M059J (cell line): ENCODE results near the gene SLC16A6. TPM values are rescaled to one million over a fixed set of nuclear protein-coding genes. Genes with fewer than 3 reads are reported as not detected.
"Not testable (repeated sequence)": the region's sequence is repeated elsewhere in the genome, so short reads cannot be mapped to it uniquely, and the experiment has no call there.

ENCODE experiments used
- DNase-seq: peaks from one replicate; pipeline ENCODE4 v3.0.0-alpha.2; 2012; ENCODE audit warnings: low read depth
- total RNA-seq: library from RNA; depleted of rRNA; stranded (reverse); fragments of >200 nt; shearing (Covaris generic); gene quantifications from 2 replicates; pipeline ENCODE4 v1.2.3, GENCODE V29; 2014

The SLC16A6 gene
- total RNA-seq, 1 experiment from 2014 or later, result 0.20 TPM

DNA sequence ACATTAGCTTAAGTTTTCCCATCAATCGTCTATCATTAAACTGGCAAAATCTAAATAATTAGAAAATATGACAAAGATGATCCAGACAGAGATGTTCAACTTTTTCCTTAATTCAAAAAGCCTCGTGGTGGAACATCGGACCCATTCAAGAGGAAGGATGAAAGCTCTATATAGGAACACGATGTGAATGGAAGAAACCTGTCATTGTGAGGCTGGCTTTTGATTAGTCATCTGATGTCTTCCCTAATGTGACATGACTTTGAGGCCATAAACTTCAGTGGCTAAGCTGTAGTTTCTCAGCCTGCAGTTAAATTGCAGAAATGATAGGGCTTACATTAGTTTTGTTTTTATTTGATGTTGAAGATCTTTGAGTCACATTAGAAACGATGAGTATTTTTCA is 42.0 kb downstream of the SLC16A6 start:
- DNase-seq, result peak; percentile 22

DNA sequence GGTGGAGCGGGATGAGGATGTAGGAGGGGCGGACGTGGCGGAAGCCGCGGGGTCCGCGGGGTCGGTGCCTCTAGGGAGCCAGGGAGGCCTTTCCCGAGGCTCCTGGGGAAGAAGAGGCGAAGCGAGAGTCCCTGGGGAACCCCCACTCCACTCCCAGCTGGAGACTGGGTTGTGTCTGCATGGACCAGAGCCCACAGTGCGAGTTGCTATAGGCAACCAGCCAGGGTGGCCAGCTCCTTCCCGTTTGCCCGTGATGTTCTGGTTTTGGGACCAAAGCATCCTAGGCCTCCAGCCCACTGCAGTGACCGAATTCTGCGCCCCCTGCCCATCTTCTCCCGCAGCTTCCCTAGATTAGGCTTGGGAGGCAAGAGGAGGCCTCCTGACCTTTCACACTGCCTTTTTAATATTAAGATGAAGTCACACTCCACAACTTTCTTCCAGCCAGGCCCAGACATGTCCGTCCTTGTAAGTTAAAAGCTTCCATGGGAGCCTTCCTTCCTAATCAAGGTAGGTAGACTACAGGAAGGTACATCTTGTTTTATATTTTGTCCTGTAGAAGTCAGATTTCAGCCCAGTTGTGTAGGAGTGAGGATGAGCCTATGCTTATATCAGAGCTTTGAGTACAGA is 42.6 kb downstream of the SLC16A6 start:
- peak; percentile 45 for DNase-seq

DNA sequence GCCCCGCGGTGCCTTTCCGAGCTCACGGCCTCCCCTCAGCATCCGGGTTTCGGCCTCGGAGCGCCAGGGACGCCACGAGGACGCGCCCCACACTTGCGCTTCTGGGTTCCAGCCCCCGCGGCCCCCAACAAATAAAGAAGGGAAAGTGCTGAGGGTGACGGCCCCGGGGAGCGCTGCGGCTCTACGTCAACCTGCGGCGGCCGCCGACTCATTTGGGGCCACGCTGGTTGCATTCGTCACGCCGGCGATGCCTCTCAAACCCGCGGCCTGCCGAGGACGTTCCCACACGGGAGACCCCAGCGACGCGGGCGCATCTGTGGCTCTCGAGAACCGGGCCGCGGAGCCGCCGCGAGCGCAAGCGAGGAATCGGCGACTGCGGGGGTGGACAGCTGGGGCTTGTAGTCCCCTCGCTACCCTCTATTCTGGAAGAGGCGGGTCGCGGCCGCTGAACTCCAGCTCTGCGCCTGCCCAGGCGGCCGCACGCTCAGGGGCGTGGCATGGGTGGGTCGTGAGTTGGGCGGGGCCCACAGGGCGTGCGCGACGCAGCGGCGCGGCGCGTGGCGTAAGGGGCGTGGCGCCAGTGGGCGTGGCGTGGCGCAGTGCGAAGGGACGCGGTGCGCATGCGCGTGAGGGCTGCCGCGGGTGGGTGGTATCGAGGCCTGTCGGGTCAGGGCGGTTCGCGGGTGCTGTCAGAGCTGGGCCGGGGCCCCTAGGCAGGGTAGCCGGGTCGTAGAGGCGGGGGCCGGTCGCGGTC is 43.3 kb downstream of the SLC16A6 start, which contains the start of gene AMZ2:
AMZ2 (plus strand) TSS at position 599 of the 754 bp plus-strand sequence. CDS start 2,145 bp downstream, outside the sequence.
- DNase-seq, result peak; percentile 86

DNA sequence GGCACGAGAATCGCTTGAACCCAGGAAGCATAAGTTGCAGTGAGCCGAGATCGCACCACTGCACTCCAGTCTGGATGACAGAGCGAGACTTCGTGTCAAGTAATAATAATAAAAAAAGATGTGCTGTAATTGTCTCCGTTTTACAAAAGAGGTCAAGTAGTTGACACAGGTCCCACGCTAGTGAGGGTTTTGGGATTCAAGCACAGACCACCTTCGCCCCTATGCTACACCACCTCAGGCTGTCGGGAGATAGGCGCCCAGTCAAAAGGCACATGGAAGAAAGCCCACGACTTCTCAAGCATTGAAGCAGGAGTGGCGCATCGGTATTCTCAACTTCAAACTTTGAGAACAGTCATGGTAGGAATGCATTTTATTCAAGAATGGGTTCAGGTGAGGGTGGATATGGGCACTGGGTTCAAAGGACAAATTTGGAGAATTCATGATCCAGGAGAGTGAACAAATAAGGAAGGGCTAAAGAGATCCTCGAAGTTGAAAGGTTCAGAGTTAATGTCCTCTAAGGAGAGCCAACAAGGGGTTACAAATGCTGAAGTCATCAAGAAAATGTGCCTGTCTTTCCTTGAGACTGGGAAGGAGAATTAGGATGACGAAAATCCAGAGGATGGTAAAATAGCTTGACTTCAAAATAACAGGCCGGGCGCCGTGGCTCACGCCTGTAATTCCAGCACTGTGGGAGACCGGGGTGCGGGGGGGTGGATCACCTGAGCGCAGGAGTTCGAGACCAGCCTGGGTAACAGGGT is 44.5 kb downstream of the SLC16A6 start:
- no peak for DNase-seq

DNA sequence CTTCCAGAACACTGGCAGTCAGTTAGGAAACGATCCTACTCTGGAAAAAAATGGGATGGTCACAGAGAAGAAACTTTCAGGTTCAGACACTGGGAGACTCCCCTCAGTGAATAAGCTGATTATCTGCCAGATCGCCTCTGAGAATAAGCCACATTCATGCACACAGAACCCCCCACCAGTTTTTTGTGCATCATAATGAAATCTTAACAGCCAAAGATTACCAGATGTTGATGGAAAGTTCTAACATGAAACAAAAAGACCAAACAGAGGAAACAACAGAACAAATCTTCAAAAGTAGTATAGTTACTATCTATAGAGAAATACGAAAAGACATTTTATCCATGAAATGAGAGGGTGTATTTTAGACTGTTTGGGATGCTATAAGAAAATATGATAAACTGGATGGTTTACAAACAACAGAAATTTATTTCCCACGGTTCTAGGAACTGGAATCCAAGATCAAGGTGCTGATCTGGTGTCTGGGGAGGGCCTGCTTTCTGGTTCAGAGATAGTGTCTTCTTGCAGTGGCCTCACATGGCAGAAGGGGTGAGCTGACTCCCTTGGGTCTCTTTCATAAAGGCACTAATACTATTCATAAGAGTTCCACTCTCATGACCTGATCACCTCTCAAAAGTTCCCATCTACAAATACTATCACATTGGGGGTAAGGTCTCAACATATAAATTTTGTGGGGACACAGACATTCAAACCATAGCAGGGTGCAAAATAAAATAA is 51.1 kb downstream of the SLC16A6 start:
- no peak for DNase-seq

DNA sequence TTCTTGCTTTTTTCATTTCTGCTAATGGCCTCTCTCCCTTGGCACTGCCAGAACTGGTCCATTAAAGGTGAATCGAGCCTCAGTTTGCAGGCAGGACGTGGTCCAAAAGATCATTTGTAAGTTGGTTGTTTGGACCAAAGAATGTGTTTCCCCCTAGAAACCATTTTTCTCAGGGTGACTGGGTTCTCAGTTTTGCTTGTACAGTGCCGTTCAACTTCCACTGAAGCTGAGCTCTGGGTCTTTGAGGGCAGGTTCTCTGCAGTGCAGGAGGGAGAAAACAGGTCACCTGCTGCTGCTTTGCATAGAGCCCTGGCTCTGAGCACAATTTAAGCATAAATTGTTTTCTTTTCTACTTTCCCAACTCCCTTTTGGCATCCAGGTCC is 52.1 kb downstream of the SLC16A6 start:
- no peak for DNase-seq

DNA sequence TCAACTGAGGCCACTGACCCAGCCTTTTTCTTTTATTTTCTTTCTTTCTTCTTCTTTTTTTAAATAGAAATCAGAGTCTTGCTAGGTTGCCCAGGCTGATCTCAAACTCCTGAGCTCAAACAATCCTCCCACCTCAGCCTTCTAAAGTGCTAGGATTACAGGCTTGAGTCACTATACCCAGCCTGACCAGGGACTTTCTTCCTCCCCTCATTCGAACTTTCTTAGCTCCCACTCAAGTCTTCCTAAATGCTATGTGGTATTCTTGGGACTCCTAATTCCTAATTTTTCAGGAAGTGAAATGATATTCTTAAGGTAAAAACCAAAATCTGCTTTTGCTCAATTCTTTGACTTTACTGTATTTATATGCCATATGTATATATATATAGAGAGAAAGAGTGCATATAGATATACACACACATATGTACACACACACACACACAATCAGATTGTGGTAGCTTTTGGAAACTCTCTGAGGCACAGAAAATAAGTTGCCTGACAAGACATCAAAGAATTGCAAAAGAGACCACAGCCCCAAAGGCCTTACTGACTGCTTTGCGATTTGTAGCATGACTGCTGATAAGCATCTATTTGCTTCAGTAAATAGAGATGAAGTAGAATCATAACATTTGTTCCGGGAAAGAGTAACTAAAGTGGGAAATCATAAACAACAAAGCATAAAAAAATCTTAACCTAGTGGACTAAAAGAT is 52.6 kb downstream of the SLC16A6 start:
- no peak for DNase-seq

DNA sequence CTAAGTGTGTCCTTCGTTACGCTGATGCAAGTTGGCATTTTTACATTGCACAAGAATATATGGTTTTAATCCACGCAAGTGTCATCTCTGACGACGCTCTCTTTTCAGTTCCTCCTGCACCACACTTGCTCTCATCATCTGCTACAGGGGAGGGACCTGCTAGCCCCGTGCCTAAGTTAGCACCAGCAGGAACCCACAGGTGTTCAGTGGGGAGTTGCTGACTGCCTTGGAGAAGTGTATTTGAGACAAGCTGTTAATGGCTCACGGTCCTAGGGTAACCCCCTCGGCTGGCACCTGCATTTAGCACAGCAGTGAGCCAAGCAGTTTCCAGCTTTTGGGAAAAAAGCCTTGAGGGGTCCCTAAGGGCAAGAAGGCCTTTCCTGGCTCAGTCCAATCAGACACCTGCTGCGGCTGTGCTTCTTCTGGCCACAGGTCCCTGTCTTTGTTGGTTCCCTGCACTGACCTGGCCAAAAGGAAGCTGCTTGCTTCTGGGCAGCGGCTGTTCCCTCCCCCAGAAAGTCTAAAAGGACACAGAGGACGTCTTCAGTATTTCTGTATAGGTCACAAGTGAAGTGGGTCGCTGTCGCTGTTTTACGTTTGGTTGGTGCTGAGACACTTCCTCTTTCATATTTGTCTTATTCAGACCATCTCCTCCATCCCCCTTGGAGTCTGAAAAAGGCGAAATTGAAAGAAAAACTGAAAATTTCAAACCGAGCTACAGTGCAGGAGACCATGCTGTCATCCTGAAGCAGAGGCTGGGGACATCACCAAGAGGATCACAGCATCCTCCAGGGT is 53.4 kb downstream of the SLC16A6 start:
- not testable (repeated sequence) for DNase-seq

DNA sequence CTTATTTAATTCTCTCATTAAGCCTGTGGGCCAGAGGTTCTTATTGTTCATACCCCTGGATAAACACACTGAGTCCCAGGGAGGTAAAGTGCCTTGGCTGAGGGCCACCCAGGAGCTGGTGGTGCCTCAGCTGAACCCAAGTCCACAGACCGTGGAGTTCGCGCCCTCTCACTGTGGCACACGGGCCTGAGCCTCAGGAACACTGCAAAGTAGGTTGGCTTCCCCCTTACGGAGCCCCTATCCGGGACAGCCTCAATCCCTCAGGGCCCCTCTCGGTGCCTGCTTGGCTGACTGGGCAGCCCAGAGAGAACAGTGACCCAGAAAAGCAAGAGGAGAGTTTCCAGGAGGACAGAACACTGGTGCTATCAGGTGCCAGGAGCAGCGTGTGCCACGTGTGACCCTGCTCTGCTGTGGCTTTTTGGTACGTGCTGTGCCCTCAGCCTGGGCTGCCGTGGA is 55.6 kb downstream of the SLC16A6 start:
- DNase-seq, result not testable (repeated sequence)

DNA sequence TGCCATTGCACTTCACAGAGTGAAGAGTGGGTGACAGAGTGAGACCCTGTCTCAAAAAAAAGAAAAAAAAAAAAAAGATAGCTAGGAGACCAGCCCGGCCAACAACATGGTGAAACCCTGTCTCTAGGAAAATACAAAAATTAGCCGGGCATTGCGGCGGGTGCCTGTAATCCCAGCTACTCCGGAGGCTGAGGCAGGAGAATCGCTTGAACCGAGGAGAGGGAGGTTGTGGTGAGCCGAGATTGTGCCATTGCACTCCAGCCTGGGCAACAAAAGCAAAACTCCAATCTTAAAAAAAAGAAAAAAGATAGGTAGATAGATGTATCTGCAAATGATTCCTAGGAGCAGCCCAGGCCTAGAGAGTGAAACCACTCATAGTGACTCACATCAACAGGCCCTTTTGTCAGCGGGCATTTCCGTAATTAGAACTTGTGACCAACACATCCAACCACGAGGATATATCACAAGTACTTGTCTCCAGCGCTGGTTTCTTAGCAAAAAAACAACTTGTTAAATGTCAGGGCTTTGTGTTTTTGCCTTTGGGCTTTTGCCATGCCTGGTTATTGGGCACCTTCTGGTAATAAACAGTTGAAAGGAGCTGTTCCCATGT is 56.1 kb downstream of the SLC16A6 start:
- DNase-seq, result peak; percentile 95

DNA sequence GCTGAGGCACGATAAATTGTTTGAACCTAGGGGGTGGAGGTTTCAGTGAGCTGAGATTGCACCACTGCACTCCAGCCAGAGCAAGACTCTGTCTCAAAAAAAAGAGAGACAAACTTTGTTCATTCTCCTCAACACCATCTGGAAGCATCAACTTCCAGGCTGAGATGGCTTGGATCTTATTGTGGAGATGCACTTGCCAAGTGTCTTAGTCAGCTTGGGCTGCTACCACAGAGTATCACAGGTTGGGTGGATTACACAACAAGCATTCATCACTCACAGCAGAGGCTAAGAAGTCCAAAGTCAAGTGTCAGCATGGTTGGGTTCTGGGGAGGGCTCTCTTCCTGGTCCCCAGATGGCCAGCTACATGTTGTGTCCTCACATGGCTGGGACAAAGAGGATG is 58.2 kb downstream of the SLC16A6 start:
- DNase-seq, result peak; percentile 53

DNA sequence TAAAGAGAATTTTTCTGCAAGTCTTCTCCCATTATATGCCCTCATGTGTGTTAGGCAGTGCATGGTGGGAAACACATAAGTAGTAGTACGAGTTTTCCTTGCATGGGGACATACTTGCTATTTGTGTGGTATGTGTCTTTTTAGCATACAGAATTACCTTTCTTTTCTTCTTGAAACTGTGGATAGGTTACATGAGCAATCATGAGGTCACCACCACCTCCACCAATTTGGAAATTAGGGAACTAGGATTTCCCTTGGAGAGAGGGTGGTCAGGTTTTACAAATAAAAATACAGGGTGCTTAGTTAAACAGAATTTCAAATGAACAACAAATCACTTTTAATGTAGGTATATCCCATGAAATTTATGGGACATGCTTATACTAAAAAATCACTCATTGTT is 59.4 kb downstream of the SLC16A6 start:
- no peak for DNase-seq

DNA sequence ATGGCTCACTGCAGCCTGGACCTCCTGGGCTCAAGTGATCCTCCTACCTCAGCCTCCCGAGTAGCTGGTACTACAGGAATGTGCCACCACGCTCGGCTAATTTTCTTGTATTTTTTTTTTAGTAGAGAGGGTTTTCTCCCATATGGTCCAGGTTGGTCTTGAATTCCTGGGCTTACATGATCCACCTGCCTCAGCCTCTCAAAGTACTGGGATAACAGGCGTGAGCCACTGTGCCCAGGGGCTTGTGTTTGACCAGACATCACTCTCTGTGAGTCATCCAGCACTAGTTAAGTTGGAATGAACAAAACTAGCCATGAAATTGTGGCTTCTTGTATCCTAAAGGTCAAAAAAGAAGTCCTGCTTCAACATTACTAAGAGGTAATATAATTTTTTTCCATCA is 59.8 kb downstream of the SLC16A6 start:
- peak; percentile 29 for DNase-seq

DNA sequence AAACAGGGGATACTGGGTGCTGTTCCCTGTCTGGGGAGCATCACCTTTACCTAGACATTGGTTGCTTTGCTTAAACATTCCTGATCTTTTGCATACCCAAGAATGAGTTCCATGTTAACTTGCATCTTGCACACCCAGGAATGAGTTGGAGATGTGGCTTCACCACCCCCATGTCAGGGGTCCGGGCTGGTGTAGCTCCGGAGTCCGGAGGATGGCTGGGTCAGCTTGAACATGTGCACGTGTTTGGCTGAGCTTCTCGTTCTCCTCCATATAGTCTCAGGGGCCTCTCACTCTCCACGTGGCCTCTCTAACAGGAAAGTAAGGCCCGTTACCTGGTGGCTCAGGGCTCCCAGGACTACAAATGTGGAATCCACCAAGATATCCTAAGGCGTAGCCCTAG is 61.3 kb downstream of the SLC16A6 start:
- DNase-seq, result no peak

DNA sequence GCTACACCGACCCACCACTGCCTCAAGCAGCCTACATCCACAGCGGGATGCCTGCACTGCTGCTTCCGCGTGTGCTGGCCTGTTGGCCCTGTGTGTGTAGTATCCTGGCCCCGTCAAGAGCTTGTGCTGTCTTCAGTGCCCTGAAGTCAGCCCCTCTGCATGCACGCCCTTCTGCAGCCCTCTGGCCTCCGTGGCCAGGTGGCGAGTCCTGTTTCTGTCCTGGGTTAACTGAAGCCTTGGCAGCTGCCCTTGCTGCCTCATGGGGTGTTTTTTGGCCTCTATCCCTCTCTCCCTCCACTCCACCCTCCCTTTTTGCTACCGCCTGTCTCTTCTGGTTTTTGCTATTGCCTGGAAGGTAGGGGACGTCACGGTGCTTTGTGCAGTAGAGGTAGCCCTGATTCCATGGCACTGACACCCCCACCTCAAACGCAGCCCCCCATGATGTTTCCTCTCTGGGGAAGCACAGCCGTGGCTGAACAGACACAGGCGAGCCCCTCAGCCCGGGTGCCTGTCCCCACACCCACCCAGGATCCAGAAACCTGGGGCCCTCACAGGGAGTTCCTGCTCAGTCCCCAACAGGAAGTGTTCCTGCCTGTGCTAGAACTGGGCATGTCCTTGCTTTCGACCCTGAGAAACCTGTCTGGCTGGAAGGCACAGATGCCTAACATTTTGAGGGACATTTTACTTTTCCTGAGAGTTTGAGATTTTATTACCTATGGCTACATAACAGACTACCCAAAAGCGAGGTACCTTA is 61.9 kb downstream of the SLC16A6 start:
- no peak for DNase-seq

DNA sequence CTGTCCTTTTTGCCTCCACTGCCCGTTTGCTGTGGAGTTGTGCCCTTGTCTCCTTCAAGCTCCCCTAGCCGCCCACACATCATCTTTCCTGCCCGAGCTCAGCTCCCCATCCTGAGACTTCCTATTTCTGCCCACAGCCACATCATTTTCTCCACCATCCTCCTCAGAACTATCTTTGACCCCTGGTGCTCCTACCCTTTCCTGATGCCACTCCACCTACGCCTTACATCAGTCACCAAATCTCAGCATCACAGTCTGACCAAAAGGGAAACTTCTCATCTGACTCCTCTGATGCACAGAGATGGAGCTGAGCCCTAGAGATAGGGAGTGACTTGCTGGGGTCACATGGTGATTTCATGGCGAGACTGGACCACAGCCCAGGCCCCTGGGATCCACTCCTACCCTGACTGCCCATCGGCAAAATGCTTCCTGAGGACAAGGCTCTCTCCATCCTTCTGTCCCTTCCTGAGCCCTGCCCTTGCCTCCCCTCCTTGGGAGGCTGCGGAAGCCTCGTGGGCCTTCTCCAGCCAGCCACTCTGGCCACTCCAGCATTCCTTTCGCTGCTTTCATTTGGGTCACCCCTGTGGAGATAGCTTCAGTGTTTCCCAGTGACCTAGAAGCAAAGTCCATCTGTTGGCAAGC is 62.8 kb downstream of the SLC16A6 start:
- not testable (repeated sequence) for DNase-seq

DNA sequence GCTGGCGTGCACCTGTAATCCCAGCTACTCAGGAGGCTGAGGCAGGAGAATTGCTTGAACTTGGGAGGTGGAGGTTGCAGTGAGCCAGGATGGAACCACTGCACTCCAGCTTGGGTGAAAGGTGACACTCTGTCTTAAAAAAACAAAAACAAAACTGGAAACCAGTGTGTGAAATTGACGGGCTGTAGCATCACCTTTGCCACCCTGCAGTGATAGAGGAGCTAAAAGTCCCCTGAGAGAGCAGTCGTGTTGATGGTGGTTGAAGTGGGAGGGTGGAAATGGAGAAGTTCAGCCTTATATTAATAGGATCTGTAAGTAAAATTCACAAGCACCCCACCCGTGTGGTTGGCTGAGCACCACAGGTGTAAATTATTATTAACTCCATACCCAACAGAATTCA is 65.9 kb downstream of the SLC16A6 start:
- not testable (repeated sequence) for DNase-seq

DNA sequence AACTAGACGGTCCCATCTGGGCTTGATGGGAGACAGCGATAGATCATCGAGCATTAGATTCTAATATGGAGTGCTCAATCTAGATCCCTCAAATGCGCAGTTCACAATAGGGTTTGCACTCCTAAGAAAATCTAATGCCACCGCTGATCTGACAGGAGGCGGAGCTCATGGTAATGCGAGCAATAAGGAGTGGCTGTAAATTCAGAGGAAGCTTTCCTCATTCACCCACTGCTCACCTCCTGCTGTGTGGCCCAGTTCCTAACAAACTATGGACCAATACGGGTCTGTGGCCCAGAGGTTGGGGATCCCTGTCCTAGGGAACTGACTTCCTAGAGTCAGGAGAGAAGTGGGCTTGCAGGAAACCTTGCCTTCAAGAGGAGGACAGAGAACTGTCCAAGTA is 68.3 kb downstream of the SLC16A6 start:
- no peak for DNase-seq

DNA sequence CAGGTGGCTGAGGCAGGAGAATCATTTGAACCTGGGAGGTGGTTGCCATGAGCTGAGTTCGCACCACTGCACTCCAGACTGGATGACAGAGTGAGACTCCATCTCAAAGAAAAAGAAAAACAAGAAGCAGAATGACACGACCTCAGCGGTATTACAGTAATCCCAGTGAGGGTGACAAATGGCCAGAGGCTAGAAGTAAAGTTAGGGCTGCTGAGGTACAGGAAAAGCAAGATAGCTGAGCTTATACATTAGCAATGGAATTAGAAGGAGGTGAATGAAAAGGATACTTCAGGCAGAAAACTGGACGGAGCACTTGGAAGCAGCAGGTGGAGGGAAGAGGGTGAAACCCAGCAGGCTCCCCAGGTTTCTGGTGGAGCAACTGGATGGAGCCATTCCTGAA is 69.1 kb downstream of the SLC16A6 start:
- no peak for DNase-seq
